PC-3 (cell line): ENCODE measurements around the gene BRIP1. TPM values are rescaled to one million over a fixed set of nuclear protein-coding genes. Genes with fewer than 3 reads are reported as not detected.
"Not testable (repeated sequence)": the region's sequence is repeated elsewhere in the genome, so short reads cannot be mapped to it uniquely, and the experiment has no call there.

Source experiments
- ATAC-seq: fragments of 200-7000 bp; cut with Tn5 transposase; 2 replicates; pipeline ENCODE4 v1.9.1; 2020; ENCODE audit warnings: mild to moderate bottlenecking, moderate library complexity
- BruUV-seq: library from RNA; stranded (reverse); fragments of 400-500 nt; replicated peaks from 2 replicates; lab custom pipeline; 2021; lab: Mats Ljungman, UMichigan
- CTCF ChIA-PET: fragments of 300-600 bp; sonication (Branson Sonifier 250); formaldehyde crosslinking; loops from one replicate; lab custom pipeline; 2022; ENCODE audit warnings: antibody characterized with exemption; lab: Charles Lee
- POLR2A ChIA-PET: fragments of 300-600 bp; sonication (Branson Sonifier 250); formaldehyde crosslinking; loops from one replicate; lab custom pipeline; 2022; ENCODE audit warnings: antibody characterized with exemption; ENCODE audit not compliant: unreplicated experiment; lab: Charles Lee
- DNase-seq: peaks from one replicate; pipeline ENCODE4 v3.0.0-alpha.2; 2015
- H2AFZ ChIP-seq: fragments of 300-600 bp; sonication (generic); 2 replicates; pipeline ENCODE4 v1.6.0; 2016; ENCODE audit warnings: antibody characterized with exemption, low read length
- H3F3A ChIP-seq: fragments of 300-600 bp; sonication (generic); one replicate; pipeline ENCODE4 v1.6.0; 2017; ENCODE audit warnings: antibody characterized with exemption, low read length, control low read depth, mild to moderate bottlenecking; ENCODE audit not compliant: unreplicated experiment
- H3K27ac ChIP-seq: fragments of 300-600 bp; sonication (generic); 2 replicates; pipeline ENCODE4 v1.5.1; 2016; ENCODE audit warnings: mild to moderate bottlenecking, low read length
- H3K27me3 ChIP-seq: fragments of 300-600 bp; sonication (generic); 2 replicates; pipeline ENCODE4 v1.6.1; 2016; ENCODE audit warnings: low read length, mixed read lengths
- H3K36me3 ChIP-seq: fragments of 300-600 bp; sonication (generic); 2 replicates; pipeline ENCODE4 v1.6.1; 2016; ENCODE audit warnings: low read depth, mixed run types, low read length, mixed read lengths
- H3K4me1 ChIP-seq: fragments of 300-600 bp; sonication (generic); 2 replicates; pipeline ENCODE4 v1.5.1; 2016; ENCODE audit warnings: low read length; ENCODE audit not compliant: insufficient read depth
- H3K4me2 ChIP-seq: fragments of 300-600 bp; sonication (generic); 2 replicates; pipeline ENCODE4 v1.6.0; 2016; ENCODE audit warnings: low read length
- H3K4me3 ChIP-seq: fragments of 300-600 bp; sonication (generic); 2 replicates; pipeline ENCODE4 v1.5.1; 2016; ENCODE audit warnings: mild to moderate bottlenecking, low read length, mixed read lengths
- H3K79me2 ChIP-seq: fragments of 300-600 bp; sonication (generic); 2 replicates; pipeline ENCODE4 v1.6.1; 2017; ENCODE audit warnings: low read length, mixed read lengths
- H3K9ac ChIP-seq: fragments of 300-600 bp; sonication (generic); 2 replicates; pipeline ENCODE4 v1.6.0; 2016; ENCODE audit warnings: mild to moderate bottlenecking, low read length
- H3K9me2 ChIP-seq: fragments of 300-600 bp; sonication (generic); replicated peaks from 2 replicates; pipeline ENCODE4 v1.6.1; 2016; ENCODE audit warnings: mixed run types, low read length, mixed read lengths
- H3K9me3 ChIP-seq: fragments of 300-600 bp; sonication (generic); 2 replicates; pipeline ENCODE4 v1.6.1; 2016; ENCODE audit warnings: low read length, mixed read lengths
- H4K20me1 ChIP-seq: fragments of 300-600 bp; sonication (generic); 2 replicates; pipeline ENCODE4 v1.6.1; 2016; ENCODE audit warnings: low read length, mixed read lengths
- CTCF ChIP-seq: fragments of 300-600 bp; sonication (generic); conservative IDR thresholded peaks from 2 replicates; pipeline ENCODE4 v1.5.1; 2017; ENCODE audit warnings: antibody characterized with exemption, low read depth, mild to moderate bottlenecking, low read length
- EZH2 ChIP-seq: fragments of 300-600 bp; sonication (generic); IDR thresholded peaks from one replicate; pipeline ENCODE4 v1.6.1; 2017; ENCODE audit warnings: antibody characterized with exemption, mild to moderate bottlenecking, low read length; ENCODE audit not compliant: unreplicated experiment
- EZH2phosphoT487 ChIP-seq: fragments of 300-600 bp; sonication (generic); IDR thresholded peaks from 2 replicates; pipeline ENCODE4 v1.6.1; 2018; ENCODE audit warnings: mild to moderate bottlenecking, antibody characterized with exemption, low read length, borderline replicate concordance
- intact Hi-C: fragments of 100-400 bp; cut with micrococcal nuclease; formaldehyde crosslinking; loops from 2 replicates; pipeline ENCODE4 v1.9.0; 2023
- total RNA-seq: library from RNA; depleted of rRNA; stranded (reverse); fragments of >200 nt; gene quantifications from 2 replicates; pipeline ENCODE4 v1.2.3, GENCODE V29; 2014

Gene BRIP1
- total RNA-seq, 1 experiment from 2014 or later = 21.1 TPM

- TSS peak; percentile 17 for BruUV-seq
- CTCF ChIA-PET = interaction anchor here (0.5 to 1.3 kb wide), 3 partner anchors 22 to 258 kb away, joined by 7 to 14 read pairs (median 12); no protein-coding TSS in a partner anchor
- Histone ChIP-seq H3K27ac (peak overlapping the region; percentile 13), H3K9ac (peak overlapping the region; percentile 85), H4K20me1 (no peaks in the 10 kb centered on the region), H3K9me2 (no peaks in the 10 kb centered on the region), H3K79me2 (peaks cover 40% of the 10 kb centered on the region), H3K9me3 (no peaks in the 10 kb centered on the region), H3K4me2 (peak overlapping the region; percentile 92), H3K4me3 (peak overlapping the region; percentile 79), H3K36me3 (peaks cover 18% of the 10 kb centered on the region), H3F3A (no peaks in the 10 kb centered on the region), H3K27me3 (no peaks in the 10 kb centered on the region), H3K4me1 (peaks cover 34% of the 10 kb centered on the region), H2AFZ (peak overlapping the region; percentile 93)
- POLR2A ChIA-PET = interaction anchor here (0.6 to 1.5 kb wide), 6 partner anchors 10 to 266 kb away, joined by 3 to 33 read pairs (median 8); no protein-coding TSS in a partner anchor
- intact Hi-C loops = loop anchor here (2.0 to 5.0 kb wide), 4 partner anchors 64 to 314 kb away; partner anchors contain the start of genes INTS2 and MED13
- TF ChIP-seq EZH2phosphoT487 = no peak
- no peak for TF ChIP-seq EZH2
- no peak for TF ChIP-seq CTCF
- ATAC-seq = peak; percentile 16
- DNase-seq = no peak
These were observed 436 bp upstream of the BRIP1 start for GRCh38 chr17:61863801-61864126.

- no peaks in the 10 kb centered on the region for H3K9me2 ChIP-seq
- peaks cover 34% of the 10 kb centered on the region for H3K4me1 ChIP-seq
- peaks cover 40% of the 10 kb centered on the region for H3K79me2 ChIP-seq
- ChIA-PET CTCF (no interaction called here), POLR2A (interaction anchor here (0.5 to 1.5 kb wide), 3 partner anchors 28 to 204 kb away, joined by 3 to 33 read pairs (median 8); no protein-coding TSS in a partner anchor)
- TF ChIP-seq EZH2phosphoT487 (no peak), CTCF (no peak), EZH2 (no peak)
- DNase-seq (peak; percentile 81), ATAC-seq (peak; percentile 42)
- H3K4me3 ChIP-seq = peak overlapping the region; percentile 79
- peak overlapping the region; percentile 51 for H3K27ac ChIP-seq
- H3F3A ChIP-seq = no peaks in the 10 kb centered on the region
- H3K36me3 ChIP-seq = peaks cover 11% of the 10 kb centered on the region
- H4K20me1 ChIP-seq = no peaks in the 10 kb centered on the region
- no TSS peak for BruUV-seq
- H3K9ac ChIP-seq = peak overlapping the region; percentile 85
- H3K27me3 ChIP-seq = no peaks in the 10 kb centered on the region
- intact Hi-C loops = loop anchor here (2.0 to 5.0 kb wide), 4 partner anchors 65 to 315 kb away; partner anchors contain the start of genes INTS2 and MED13
- H3K9me3 ChIP-seq = no peaks in the 10 kb centered on the region
- H2AFZ ChIP-seq = peak overlapping the region; percentile 93
- peak overlapping the region; percentile 92 for H3K4me2 ChIP-seq
These were observed 1.2 kb downstream of the BRIP1 start for GRCh38 chr17:61862105-61862574.

- H3K4me2 ChIP-seq = peak overlapping the region; percentile 3; the same call in 1 of the 2 replicates
- CTCF ChIA-PET = not testable (repeated sequence)
These were observed 2.9 kb downstream of the BRIP1 start for GRCh38 chr17:61860397-61860796.

More at GRCh38 chr17:61860397-61860796, 2.9 kb downstream of the BRIP1 start:
- not testable (repeated sequence) for H3K27me3 ChIP-seq, ATAC-seq, H3K9me3 ChIP-seq, H3K9ac ChIP-seq, DNase-seq, H3K4me3 ChIP-seq, H3K9me2 ChIP-seq, H4K20me1 ChIP-seq, H3F3A ChIP-seq, H3K27ac ChIP-seq, H2AFZ ChIP-seq, BruUV-seq
- intact Hi-C loops = loop anchor here (5.0 kb wide), 2 partner anchors 67 to 317 kb away; partner anchors contain the start of gene INTS2
- H3K36me3 ChIP-seq = peaks cover 21% of the 10 kb centered on the region
- POLR2A ChIA-PET = interaction anchor here (0.6 kb wide), 1 partner anchor 415 kb away, joined by 3 read pairs; no protein-coding TSS in a partner anchor
- H3K79me2 ChIP-seq = peaks cover 40% of the 10 kb centered on the region
- peaks cover 34% of the 10 kb centered on the region for H3K4me1 ChIP-seq
